ENCODE data around the gene TIAM1.

- TF ChIP-seq POLR2AphosphoS5 (IDR thresholded peaks at IDR 0.05): no peak
- TF ChIP-seq CTCF (IDR thresholded peaks at IDR 0.05): no peak
- TF ChIP-seq POLR2A (IDR thresholded peaks at IDR 0.05): no peak
- TF ChIP-seq EP300 (IDR thresholded peaks at IDR 0.05): no peak
Measured at GRCh38 chr21:31128234-31128633, 215.8 kb downstream of the TIAM1 start.

Measured in gastroesophageal sphincter (tissue), 3 donors.